Activated CD8-positive, alpha-beta memory T cell treated with anti-CD3 and anti-CD28 coated beads, Interleukin-2, amount 50 U/mL, for 4 hours (primary cell): ENCODE data around the gene ARFIP2.
A peak's percentile ranks its signal among the peaks of the same experiment; 100 is the strongest.
"Not testable (repeated sequence)": the region's sequence is repeated elsewhere in the genome, so short reads cannot be mapped to it uniquely, and the experiment has no call there.

Experiments
- DNase-seq: peaks from one replicate; pipeline ENCODE4 v3.0.0-alpha.2; 2020

The ARFIP2 gene

GRCh38 chr11:6481012-6481923, at the start of gene ARFIP2, which contains the start of gene TIMM10B:
Gene ARFIP2 (minus strand): TSS chr11:6481331. CDS start chr11:6480421, 910 bp downstream.
Gene TIMM10B (plus strand): TSS chr11:6481501. CDS start chr11:6481517, 16 bp downstream.
- peak; percentile 96 for DNase-seq

- no peak for DNase-seq
Observed at GRCh38 chr11:6530848-6531247, 49.7 kb upstream of the ARFIP2 start.

GRCh38 chr11:6529266-6529665, 48.1 kb upstream of the ARFIP2 start:
- no peak for DNase-seq

- no peak for DNase-seq
Observed at GRCh38 chr11:6526411-6527135, 45.4 kb upstream of the ARFIP2 start.

GRCh38 chr11:6523253-6523652, 42.1 kb upstream of the ARFIP2 start:
- no peak for DNase-seq

GRCh38 chr11:6521946-6522345, 40.8 kb upstream of the ARFIP2 start:
- DNase-seq = not testable (repeated sequence)

GRCh38 chr11:6520265-6520664, 39.1 kb upstream of the ARFIP2 start:
- DNase-seq = no peak

- no peak for DNase-seq
Observed at GRCh38 chr11:6516865-6517264, 35.7 kb upstream of the ARFIP2 start.

- no peak for DNase-seq
Observed at GRCh38 chr11:6505577-6506240, 24.6 kb upstream of the ARFIP2 start.

GRCh38 chr11:6504166-6504565, 23.0 kb upstream of the ARFIP2 start:
- no peak for DNase-seq

- DNase-seq = no peak
Observed at GRCh38 chr11:6502382-6502781, 21.3 kb upstream of the ARFIP2 start.

- DNase-seq = no peak
Observed at GRCh38 chr11:6498544-6498943, 17.4 kb upstream of the ARFIP2 start.

GRCh38 chr11:6498121-6498520, 17.0 kb upstream of the ARFIP2 start:
- no peak for DNase-seq

GRCh38 chr11:6497069-6497839, 16.1 kb upstream of the ARFIP2 start, which contains the start of gene DNHD1:
Gene DNHD1 (plus strand): TSS chr11:6497280. CDS start chr11:6498216, 936 bp downstream.
- DNase-seq = no peak

GRCh38 chr11:6489306-6489705, 8.2 kb upstream of the ARFIP2 start:
- no peak for DNase-seq

GRCh38 chr11:6488821-6489220, 7.7 kb upstream of the ARFIP2 start:
- no peak for DNase-seq

- DNase-seq = no peak
Observed at GRCh38 chr11:6488342-6488741, 7.2 kb upstream of the ARFIP2 start.

GRCh38 chr11:6486938-6487337, 5.8 kb upstream of the ARFIP2 start:
- DNase-seq = no peak

- DNase-seq = no peak
Observed at GRCh38 chr11:6486256-6486655, 5.1 kb upstream of the ARFIP2 start.

GRCh38 chr11:6485661-6486060, 4.5 kb upstream of the ARFIP2 start:
- no peak for DNase-seq

GRCh38 chr11:6483015-6483414, 1.9 kb upstream of the ARFIP2 start:
- DNase-seq = no peak

- DNase-seq = no peak
Observed at GRCh38 chr11:6482441-6482840, 1.3 kb upstream of the ARFIP2 start.

- DNase-seq = no peak
Observed at GRCh38 chr11:6481924-6482275, 769 bp upstream of the ARFIP2 start.
